Small intestine (tissue), 7 donors: ENCODE results near the gene IL3. TPM values are rescaled to one million over a fixed set of nuclear protein-coding genes. Genes with fewer than 3 reads are reported as not detected.
A peak's percentile ranks its signal among the peaks of the same experiment; 100 is the strongest.

ENCODE experiments used
- DNase-seq, 2 donors: peaks; one replicate each; pipeline versions ENCODE4 v3.0.0 to v3.0.0-alpha.2; 2013
- FAIRE-seq: peaks from 2 replicates; lab custom pipeline; 2012; peaks lifted over from hg19 to GRCh38; lab: Jason Lieb, UNC
- H3K27ac ChIP-seq, 3 donors: one replicate each; pipeline ENCODE4 v1.5.1; 2013; ENCODE audit warnings: low read length in 2 of 3, mild to moderate bottlenecking in 2 of 3, control low read depth in 1 of 3, inconsistent platforms in 1 of 3, low read depth in 1 of 3, moderate library complexity in 1 of 3
- H3K27me3 ChIP-seq, 3 donors: one replicate each; pipeline ENCODE4 v1.6.1; 2013; ENCODE audit warnings: low read length in 3 of 3, inconsistent platforms in 1 of 3; ENCODE audit not compliant: control insufficient read depth in 3 of 3, insufficient read depth in 3 of 3
- H3K36me3 ChIP-seq, 3 donors: one replicate each; pipeline ENCODE4 v1.6.1; 2013; ENCODE audit warnings: low read length in 3 of 3, inconsistent platforms in 1 of 3, low read depth in 1 of 3, mild to moderate bottlenecking in 1 of 3, moderate library complexity in 1 of 3; ENCODE audit not compliant: control insufficient read depth in 3 of 3, insufficient read depth in 2 of 3
- H3K4me1 ChIP-seq, 3 donors: one replicate each; pipeline ENCODE4 v1.6.1; 2013; ENCODE audit warnings: low read length in 2 of 3, inconsistent platforms in 1 of 3, low read depth in 1 of 3, mild to moderate bottlenecking in 1 of 3, moderate library complexity in 1 of 3; ENCODE audit not compliant: control insufficient read depth in 3 of 3, insufficient read depth in 2 of 3
- H3K4me3 ChIP-seq, 3 donors: one replicate each; pipeline ENCODE4 v1.5.1; 2013; ENCODE audit warnings: low read length in 3 of 3, control low read depth in 1 of 3, inconsistent platforms in 1 of 3, low read depth in 1 of 3, mild to moderate bottlenecking in 1 of 3, moderate library complexity in 1 of 3
- H3K9me3 ChIP-seq, 2 donors: one replicate each; pipeline ENCODE4 v1.6.1; 2013; ENCODE audit warnings: low read depth in 1 of 2, low read length in 1 of 2; ENCODE audit not compliant: control insufficient read depth in 2 of 2, insufficient read depth in 1 of 2
- WGBS, 3 donors: extraction: QIAGEN DNeasy Blood & Tissue Kit; methylation state at CpG; one replicate each; pipeline ENCODE4 v1.1.7; 2013; 5-methylcytosine and 5-hydroxymethylcytosine counted together
- polyA plus RNA-seq, 4 donors: library from polyadenylated mRNA; stranded (reverse) in 3 of 4; unstranded in 1 of 4; fragments of 200-250 nt in 3 of 4; fragments of 120-200 nt in 1 of 4; gene quantifications; one replicate each; pipeline versions ENCODE4 v1.2.1 to v1.2.3, GENCODE V29; 2013
- donor health status: healthy with polysubstance abuse.
- donor health status: control.
- donor health status: control.
- donor health status: Bipolar disorder and iron deficiency.
- donor health status: healthy.

The IL3 gene
- polyA plus RNA-seq, 4 donors = not detected

DNA sequence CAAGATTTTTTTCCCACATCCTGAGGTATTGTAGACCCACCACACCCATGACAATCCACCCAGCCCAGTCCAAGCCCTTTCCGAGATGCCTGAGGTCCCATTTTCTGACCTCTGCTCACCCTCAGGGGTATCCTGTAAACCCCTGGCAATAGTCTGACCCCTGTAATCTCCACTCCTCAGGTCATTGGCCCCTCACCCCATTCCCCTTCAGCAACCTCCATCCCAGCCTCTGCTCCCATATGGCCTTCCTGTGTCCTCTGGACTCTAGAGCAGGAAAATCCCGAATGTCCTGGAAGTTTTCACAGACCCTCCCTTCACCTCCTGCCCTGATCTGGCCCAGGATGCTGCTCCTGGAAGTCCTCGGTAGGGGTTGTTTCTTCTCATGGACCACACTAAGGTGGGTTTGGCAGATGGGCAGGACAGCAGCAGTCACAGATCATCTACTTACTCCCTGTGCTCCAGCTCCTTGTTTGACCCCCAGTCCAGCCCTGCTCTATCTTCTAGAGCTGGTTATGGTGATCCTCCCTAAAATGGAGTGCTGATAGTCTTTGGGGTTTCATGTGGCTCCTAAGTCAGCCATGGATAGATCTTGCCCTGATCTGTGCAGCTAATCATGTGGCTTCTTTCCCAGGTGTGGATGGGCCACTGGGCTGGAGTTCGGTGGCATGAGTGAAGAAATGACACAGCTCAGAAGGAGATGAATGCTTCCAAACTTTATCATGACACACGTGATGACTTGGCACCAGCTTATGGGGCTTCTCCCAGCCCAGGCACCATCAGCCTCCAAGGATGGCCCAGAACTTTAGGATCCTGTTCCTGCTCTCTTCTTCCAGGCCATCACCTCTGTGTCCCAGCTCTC lies 37.0 kb upstream of the IL3 start:
- Histone ChIP-seq H3K4me3 (no peak overlapping the region), H3K9me3 (no peaks in the 10 kb centered on the region), H3K27ac (no peak overlapping the region), H3K27me3 (peaks cover 0 to 13% (median 0%) of the 10 kb centered on the region in 3 donors), H3K4me1 (no peaks in the 10 kb centered on the region), H3K36me3 (no peaks in the 10 kb centered on the region)
- DNase-seq (no peak), FAIRE-seq (no peak)
- 59 to 69% (median 67%) methylated on average over 5 of the region's 5 CpGs for WGBS, 3 donors

- no peak overlapping the region for H3K27ac ChIP-seq
- H3K9me3 ChIP-seq = no peaks in the 10 kb centered on the region
- DNase-seq = no peak
- peaks cover 0 to 8% (median 0%) of the 10 kb centered on the region in 3 donors for H3K27me3 ChIP-seq
- FAIRE-seq = no peak
- no peaks in the 10 kb centered on the region for H3K36me3 ChIP-seq
- no peaks in the 10 kb centered on the region for H3K4me1 ChIP-seq
- no peak overlapping the region for H3K4me3 ChIP-seq
- WGBS, 3 donors = 62 to 87% (median 77%) methylated on average over 4 of the region's 4 CpGs
Observed at GRCh38 chr5:132024117-132024435, 36.4 kb upstream of the IL3 start.

- H3K27ac ChIP-seq = no peak overlapping the region
- H3K36me3 ChIP-seq = no peaks in the 10 kb centered on the region
- WGBS, 3 donors = 74 to 83% (median 80%) methylated on average over 8 of the region's 8 CpGs
- H3K4me3 ChIP-seq = no peak overlapping the region
- H3K9me3 ChIP-seq = no peaks in the 10 kb centered on the region
- no peak for DNase-seq
- FAIRE-seq = no peak
- peaks cover 0 to 7% (median 0%) of the 10 kb centered on the region in 3 donors for H3K4me1 ChIP-seq
- peaks cover 0 to 5% (median 0%) of the 10 kb centered on the region in 3 donors for H3K27me3 ChIP-seq
Observed at GRCh38 chr5:132024789-132025402, 35.6 kb upstream of the IL3 start.

- H3K4me1 ChIP-seq = peaks cover 0 to 12% (median under 1%) of the 10 kb centered on the region in 3 donors
- DNase-seq (no peak), FAIRE-seq (no peak)
- WGBS, 3 donors = 85 to 89% (median 89%) methylated on average over 7 of the region's 7 CpGs
- H3K9me3 ChIP-seq = no peaks in the 10 kb centered on the region
- no peak overlapping the region for H3K4me3 ChIP-seq
- no peaks in the 10 kb centered on the region for H3K36me3 ChIP-seq
- no peak overlapping the region for H3K27ac ChIP-seq
- H3K27me3 ChIP-seq = peaks cover 0 to 2% (median 0%) of the 10 kb centered on the region in 3 donors
Observed at GRCh38 chr5:132025403-132025971, 35.0 kb upstream of the IL3 start.

DNA sequence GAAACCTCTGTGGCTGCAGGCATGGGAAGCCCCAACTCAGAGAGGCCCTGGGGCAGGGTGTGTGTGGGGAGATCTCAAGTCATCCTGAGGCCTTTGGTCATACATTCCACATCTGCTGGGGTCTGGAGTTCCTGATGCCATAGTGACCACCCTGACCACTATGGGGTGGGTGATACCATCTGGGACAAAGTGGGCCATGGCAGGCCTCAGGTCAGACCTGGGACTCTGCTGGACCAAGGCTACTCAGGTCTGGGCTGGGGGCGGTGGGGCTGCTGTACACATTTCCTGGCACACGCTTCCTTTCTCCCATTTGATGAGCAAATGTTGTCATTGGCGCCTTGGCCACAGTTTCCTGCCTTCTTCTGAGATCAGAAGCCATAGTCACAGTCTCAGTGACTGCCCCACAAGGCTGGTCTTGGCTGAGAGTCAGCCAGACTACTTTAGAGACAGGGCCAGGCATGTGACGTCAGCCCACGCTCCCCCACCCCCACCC lies 33.9 kb upstream of the IL3 start:
- no peaks in the 10 kb centered on the region for H3K9me3 ChIP-seq
- H3K27me3 ChIP-seq = no peaks in the 10 kb centered on the region
- no peak for FAIRE-seq

DNA sequence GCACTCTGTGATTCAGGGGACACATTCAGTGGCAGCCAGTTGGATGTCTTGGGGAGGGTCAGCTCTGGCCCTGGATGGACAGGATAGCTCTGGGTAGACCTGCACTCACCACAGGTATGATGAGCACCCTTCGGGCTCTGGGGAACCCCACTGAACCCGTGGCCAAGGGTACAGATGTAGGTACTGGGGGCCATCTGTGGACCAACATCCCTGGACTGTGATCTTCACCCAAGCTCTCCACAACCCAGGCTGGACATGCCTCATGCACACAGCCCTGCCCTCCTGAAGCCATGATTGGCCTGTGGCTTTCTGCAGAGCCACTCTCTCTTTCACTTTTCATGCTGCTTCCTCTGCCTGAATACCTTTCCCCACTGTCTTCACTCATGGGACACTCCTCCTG lies 33.4 kb upstream of the IL3 start:
- no peak overlapping the region for H3K4me3 ChIP-seq

More for the DNA sequence above, 33.9 kb upstream of the IL3 start:
- no peaks in the 10 kb centered on the region for H3K36me3 ChIP-seq
- H3K4me3 ChIP-seq = no peak overlapping the region
- peaks cover 0 to 19% (median 7%) of the 10 kb centered on the region in 3 donors for H3K4me1 ChIP-seq
- WGBS, 3 donors = 75 to 85% (median 82%) methylated on average over 5 of the region's 5 CpGs
- no peak overlapping the region for H3K27ac ChIP-seq
- DNase-seq = no peak

GRCh38 chr5:132029609-132030330 lies 30.7 kb upstream of the IL3 start:
- Histone ChIP-seq H3K36me3 (no peaks in the 10 kb centered on the region), H3K9me3 (no peaks in the 10 kb centered on the region), H3K27me3 (no peaks in the 10 kb centered on the region), H3K27ac (peak overlapping the region in 1 of 3 donors; percentile 58), H3K4me3 (no peak overlapping the region), H3K4me1 (peaks cover 0 to 25% (median 8%) of the 10 kb centered on the region in 3 donors)
- 16 to 66% (median 53%) methylated on average over 4 of the region's 4 CpGs for WGBS, 3 donors
- DNase-seq = peak; percentile 56 to 84
- FAIRE-seq = no peak

More for the DNA sequence above, 33.4 kb upstream of the IL3 start:
- H3K9me3 ChIP-seq = no peaks in the 10 kb centered on the region
- peaks cover 0 to 23% (median 8%) of the 10 kb centered on the region in 3 donors for H3K4me1 ChIP-seq
- DNase-seq (no peak), FAIRE-seq (no peak)
- H3K27ac ChIP-seq = no peak overlapping the region
- no peaks in the 10 kb centered on the region for H3K27me3 ChIP-seq
- H3K36me3 ChIP-seq = no peaks in the 10 kb centered on the region
- WGBS, 3 donors = 82 to 94% (median 88%) methylated on average over 2 of the region's 2 CpGs

GRCh38 chr5:132030610-132031009 lies 29.8 kb upstream of the IL3 start:
- 87 to 97% (median 96%) methylated on average over 2 of the region's 2 CpGs for WGBS, 3 donors
- Histone ChIP-seq H3K27ac (peak overlapping the region in 1 of 3 donors; percentile 58), H3K4me1 (peaks cover 0 to 25% (median 8%) of the 10 kb centered on the region in 3 donors), H3K9me3 (no peaks in the 10 kb centered on the region), H3K27me3 (no peaks in the 10 kb centered on the region), H3K4me3 (no peak overlapping the region), H3K36me3 (no peaks in the 10 kb centered on the region)
- FAIRE-seq = no peak
- no peak for DNase-seq
